Mesendoderm (in vitro differentiated cells): Measurements from ENCODE around the gene FNDC3B.

Source experiments
- DNase-seq: peaks from one replicate; pipeline ENCODE4 v3.0.0; 2013
- H2AK5ac ChIP-seq: 2 replicates; pipeline ENCODE4 v1.6.1; 2013; ENCODE audit warnings: low read length, inconsistent platforms
- H2BK120ac ChIP-seq: 2 replicates; pipeline ENCODE4 v1.6.1; 2013; ENCODE audit warnings: low read depth, mild to moderate bottlenecking, low read length, moderate library complexity, mixed read lengths
- H2BK15ac ChIP-seq: replicated peaks from 2 replicates; pipeline ENCODE4 v1.6.1; 2013; ENCODE audit warnings: low read depth, mild to moderate bottlenecking, moderate library complexity
- H2BK5ac ChIP-seq: 2 replicates; pipeline ENCODE4 v1.6.1; 2013; ENCODE audit warnings: low read length, inconsistent platforms
- H3K18ac ChIP-seq: 2 replicates; pipeline ENCODE4 v1.6.1; 2013; ENCODE audit warnings: mild to moderate bottlenecking, low read length, mixed read lengths
- H3K23ac ChIP-seq: one replicate; pipeline ENCODE4 v1.6.1; 2013; ENCODE audit warnings: low read length
- H3K27ac ChIP-seq: 2 replicates; pipeline ENCODE4 v1.5.1; 2013; ENCODE audit warnings: low read depth, mild to moderate bottlenecking, inconsistent platforms, low read length, moderate library complexity
- H3K27me3 ChIP-seq: 2 replicates; pipeline ENCODE4 v1.6.1; 2013; ENCODE audit warnings: low read length, control low read depth, mild to moderate bottlenecking, inconsistent platforms; ENCODE audit not compliant: insufficient read depth, poor library complexity
- H3K36me3 ChIP-seq: 2 replicates; pipeline ENCODE4 v1.6.1; 2013; ENCODE audit warnings: low read length, inconsistent platforms; ENCODE audit not compliant: control insufficient read depth, insufficient read depth
- H3K4ac ChIP-seq: one replicate; pipeline ENCODE4 v1.6.1; 2013; ENCODE audit warnings: low read depth, mild to moderate bottlenecking, low read length, moderate library complexity
- H3K4me1 ChIP-seq: 2 replicates; pipeline ENCODE4 v1.6.1; 2013; ENCODE audit warnings: low read depth, low read length, inconsistent platforms; ENCODE audit not compliant: control insufficient read depth
- H3K4me2 ChIP-seq: 2 replicates; pipeline ENCODE4 v1.6.1; 2013; ENCODE audit warnings: low read length
- H3K4me3 ChIP-seq: 2 replicates; pipeline ENCODE4 v1.5.1; 2013; ENCODE audit warnings: mild to moderate bottlenecking, low read length
- H3K56ac ChIP-seq: one replicate; pipeline ENCODE4 v1.6.1; 2013; ENCODE audit warnings: low read length
- H3K79me1 ChIP-seq: 2 replicates; pipeline ENCODE4 v1.6.1; 2013; ENCODE audit warnings: low read length, inconsistent platforms
- H3K79me2 ChIP-seq: 2 replicates; pipeline ENCODE4 v1.6.1; 2013; ENCODE audit warnings: mild to moderate bottlenecking, low read length; ENCODE audit not compliant: control insufficient read depth, insufficient read depth
- H3K9ac ChIP-seq: 2 replicates; pipeline ENCODE4 v1.6.1; 2013; ENCODE audit warnings: low read length, inconsistent platforms
- H4K5ac ChIP-seq: one replicate; pipeline ENCODE4 v1.6.1; 2013; ENCODE audit warnings: low read length
- H4K8ac ChIP-seq: one replicate; pipeline ENCODE4 v1.6.1; 2013; ENCODE audit warnings: low read depth, mild to moderate bottlenecking, control low read depth, low read length, moderate library complexity
- WGBS: extraction: QIAGEN DNeasy Blood & Tissue Kit; methylation state at CpG from one replicate; pipeline ENCODE4 v1.1.7; 2013; ENCODE audit warnings: low lambda C conversion rate, missing lambda C conversion rate; ENCODE audit not compliant: insufficient coverage; ENCODE audit errors: extremely low coverage; 5-methylcytosine and 5-hydroxymethylcytosine counted together

FNDC3B gene

GRCh38 chr3:172226831-172227230 lies 187.5 kb downstream of the FNDC3B start:
- Histone ChIP-seq H2AK5ac (no peak overlapping the region), H4K8ac (no peak overlapping the region), H3K4me3 (no peak overlapping the region), H3K9ac (no peak overlapping the region), H4K5ac (no peak overlapping the region), H3K36me3 (no peaks in the 10 kb centered on the region), H3K18ac (no peak overlapping the region), H3K27me3 (no peaks in the 10 kb centered on the region), H2BK15ac (no peak overlapping the region), H3K56ac (no peak overlapping the region), H3K4me1 (peaks cover 5% of the 10 kb centered on the region), H2BK120ac (no peak overlapping the region), H3K79me2 (peaks cover 17% of the 10 kb centered on the region), H2BK5ac (no peak overlapping the region), H3K27ac (no peak overlapping the region), H3K23ac (no peak overlapping the region), H3K4ac (no peak overlapping the region), H3K79me1 (peaks cover 13% of the 10 kb centered on the region), H3K4me2 (no peak overlapping the region)
- WGBS, result no CpG with 5 or more reads among the region's 5 CpGs
- DNase-seq, result no peak

DNA sequence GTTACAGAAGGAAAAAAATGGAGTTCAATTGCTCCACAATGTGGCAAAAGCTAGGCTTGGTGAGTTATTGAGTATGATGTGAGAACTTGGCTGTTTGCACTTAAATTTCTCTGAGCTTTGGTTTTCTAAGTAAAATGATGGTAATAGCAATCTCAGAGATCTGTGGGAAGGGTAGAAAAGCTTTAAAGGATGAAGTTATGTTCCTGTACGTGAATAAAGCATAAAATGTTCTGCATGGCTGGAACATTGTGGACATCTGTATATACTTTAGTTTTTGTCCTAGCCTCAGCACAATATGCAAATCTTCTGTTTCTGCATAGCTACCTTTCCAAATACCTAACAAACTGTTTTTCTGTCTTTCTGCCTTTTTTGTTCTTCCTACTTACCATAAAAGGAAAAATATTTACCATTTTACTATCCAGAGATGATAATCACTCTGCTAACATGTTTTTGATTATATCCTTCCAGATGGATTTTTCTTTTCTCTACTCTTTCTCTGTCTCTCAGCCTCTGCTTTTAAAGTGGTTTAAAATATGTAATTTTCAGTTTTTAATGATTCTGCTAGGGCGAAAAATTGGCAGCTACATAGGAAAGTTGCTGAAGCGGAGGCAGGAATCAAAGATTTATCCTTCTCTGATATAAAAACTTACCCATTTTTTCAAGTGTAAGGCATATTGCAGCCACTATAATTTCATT lies 188.1 kb downstream of the FNDC3B start:
- peaks cover 14% of the 10 kb centered on the region for H3K79me2 ChIP-seq
- H3K18ac ChIP-seq, result no peak overlapping the region
- H3K9ac ChIP-seq, result no peak overlapping the region
- H3K4ac ChIP-seq, result no peak overlapping the region
- H3K27ac ChIP-seq, result no peak overlapping the region
- H2BK5ac ChIP-seq, result no peak overlapping the region
- H3K4me2 ChIP-seq, result no peak overlapping the region
- H3K36me3 ChIP-seq, result no peaks in the 10 kb centered on the region
- no peak overlapping the region for H2AK5ac ChIP-seq
- H3K4me3 ChIP-seq, result no peak overlapping the region
- DNase-seq, result no peak
- no CpG with 5 or more reads among the region's 3 CpGs for WGBS
- no peaks in the 10 kb centered on the region for H3K27me3 ChIP-seq
- peaks cover 5% of the 10 kb centered on the region for H3K4me1 ChIP-seq
- no peak overlapping the region for H4K5ac ChIP-seq
- H2BK15ac ChIP-seq, result no peak overlapping the region
- no peak overlapping the region for H3K23ac ChIP-seq
- H4K8ac ChIP-seq, result no peak overlapping the region
- H2BK120ac ChIP-seq, result no peak overlapping the region
- H3K79me1 ChIP-seq, result peaks cover 13% of the 10 kb centered on the region
- H3K56ac ChIP-seq, result no peak overlapping the region

- Histone ChIP-seq H2AK5ac (no peak overlapping the region), H3K9ac (no peak overlapping the region), H2BK120ac (no peak overlapping the region), H3K36me3 (no peaks in the 10 kb centered on the region), H3K27ac (no peak overlapping the region), H3K23ac (no peak overlapping the region), H3K4me1 (peaks cover 4% of the 10 kb centered on the region), H4K5ac (no peak overlapping the region), H3K79me1 (peaks cover 10% of the 10 kb centered on the region), H2BK15ac (no peak overlapping the region), H3K4me2 (no peak overlapping the region), H3K4ac (no peak overlapping the region), H3K4me3 (no peak overlapping the region), H2BK5ac (no peak overlapping the region), H3K56ac (no peak overlapping the region), H3K18ac (no peak overlapping the region), H4K8ac (no peak overlapping the region), H3K79me2 (peaks cover 11% of the 10 kb centered on the region), H3K27me3 (no peaks in the 10 kb centered on the region)
- WGBS, result no CpG with 5 or more reads among the region's 2 CpGs
- no peak for DNase-seq
Measured at GRCh38 chr3:172228036-172228415, 188.6 kb downstream of the FNDC3B start.

DNA sequence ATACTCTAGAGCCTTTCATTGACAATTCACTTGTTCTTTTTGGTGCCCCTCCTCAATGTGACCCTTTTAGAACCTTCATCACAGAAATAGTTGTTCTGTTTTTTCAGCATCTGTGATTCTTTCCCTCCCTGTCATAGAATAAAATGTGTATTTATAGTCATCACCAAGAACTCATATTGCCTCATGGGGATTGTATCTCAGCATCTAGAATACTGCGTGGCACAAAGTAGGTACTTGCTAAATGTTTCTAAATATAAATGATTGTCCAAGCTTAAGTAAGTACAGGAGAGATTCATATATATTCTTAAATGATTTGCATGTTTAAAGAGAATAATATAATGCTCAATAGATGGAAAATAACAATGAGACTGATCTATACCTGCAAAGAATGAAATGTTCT lies 190.1 kb downstream of the FNDC3B start:
- no peak overlapping the region for H2BK5ac ChIP-seq
- no CpG with 5 or more reads among the region's 1 CpG for WGBS
- DNase-seq, result no peak
- H3K36me3 ChIP-seq, result no peaks in the 10 kb centered on the region
- H3K4me1 ChIP-seq, result peaks cover 3% of the 10 kb centered on the region
- peaks cover 12% of the 10 kb centered on the region for H3K79me1 ChIP-seq
- H3K18ac ChIP-seq, result no peak overlapping the region
- H4K5ac ChIP-seq, result no peak overlapping the region
- no peaks in the 10 kb centered on the region for H3K27me3 ChIP-seq
- no peak overlapping the region for H3K4me3 ChIP-seq
- no peak overlapping the region for H4K8ac ChIP-seq
- H3K79me2 ChIP-seq, result peaks cover 11% of the 10 kb centered on the region
- H2AK5ac ChIP-seq, result no peak overlapping the region
- H3K27ac ChIP-seq, result no peak overlapping the region
- H2BK120ac ChIP-seq, result no peak overlapping the region
- no peak overlapping the region for H3K4me2 ChIP-seq
- no peak overlapping the region for H3K56ac ChIP-seq
- H3K23ac ChIP-seq, result no peak overlapping the region
- no peak overlapping the region for H3K9ac ChIP-seq
- no peak overlapping the region for H2BK15ac ChIP-seq
- no peak overlapping the region for H3K4ac ChIP-seq

- Histone ChIP-seq H3K23ac (no peak overlapping the region), H3K27ac (no peak overlapping the region), H4K8ac (no peak overlapping the region), H3K4me2 (no peak overlapping the region), H2BK5ac (no peak overlapping the region), H3K4me3 (no peak overlapping the region), H3K9ac (no peak overlapping the region), H3K79me2 (peaks cover 7% of the 10 kb centered on the region), H3K4me1 (peaks cover 2% of the 10 kb centered on the region), H3K36me3 (no peaks in the 10 kb centered on the region), H4K5ac (no peak overlapping the region), H2BK120ac (no peak overlapping the region), H3K18ac (no peak overlapping the region), H3K27me3 (no peaks in the 10 kb centered on the region), H2BK15ac (no peak overlapping the region), H3K4ac (no peak overlapping the region), H2AK5ac (no peak overlapping the region), H3K79me1 (peaks cover 13% of the 10 kb centered on the region), H3K56ac (no peak overlapping the region)
- WGBS, result no CpG with 5 or more reads among the region's 8 CpGs
- DNase-seq, result no peak
Measured at GRCh38 chr3:172231318-172231901, 192.0 kb downstream of the FNDC3B start.
